SK-N-SH treated with all-trans-retinoic acid at 6 μM for 48 hours (cell line): ENCODE measurements around the gene A1BG.

Source experiments
- ATAC-seq: fragments of 200-7000 bp; cut with Tn5 transposase; 3 replicates; pipeline ENCODE4 v1.9.1; 2020; ENCODE audit warnings: mild to moderate bottlenecking, moderate library complexity
- ARNTL ChIP-seq: fragments of 450-650 bp; formaldehyde crosslinking; IDR thresholded peaks from 2 replicates; pipeline ENCODE4 v1.5.0; 2020; ENCODE audit warnings: low read depth, mild to moderate bottlenecking, moderate library complexity, borderline replicate concordance
- BACH2 ChIP-seq: fragments of 250-450 bp; sonication (Bioruptor Pico); IDR thresholded peaks from 2 replicates; pipeline ENCODE4 v1.9.0; 2021; ENCODE audit warnings: mild to moderate bottlenecking, borderline replicate concordance
- CSDC2 ChIP-seq: fragments of 250-450 bp; sonication (Bioruptor Pico); IDR thresholded peaks from 2 replicates; pipeline ENCODE4 v1.5.0; 2020; ENCODE audit warnings: mild to moderate bottlenecking, moderate library complexity
- ESRRG ChIP-seq: fragments of 250-450 bp; sonication (Bioruptor Pico); IDR thresholded peaks from 2 replicates; pipeline ENCODE4 v1.6.1; 2021; ENCODE audit warnings: mild to moderate bottlenecking
- GLIS3 ChIP-seq: fragments of 250-450 bp; sonication (Bioruptor Pico); IDR thresholded peaks from 2 replicates; pipeline ENCODE4 v1.5.0; 2020; ENCODE audit warnings: mild to moderate bottlenecking, moderate library complexity
- ISL1 ChIP-seq: fragments of 250-450 bp; sonication (Bioruptor Pico); IDR thresholded peaks from 2 replicates; pipeline ENCODE4 v2.1.2; 2022; ENCODE audit warnings: mild to moderate bottlenecking, moderate library complexity
- PPARA ChIP-seq: fragments of 250-450 bp; sonication (Bioruptor Pico); IDR thresholded peaks from 2 replicates; pipeline ENCODE4 v1.5.0; 2020; ENCODE audit warnings: mild to moderate bottlenecking, borderline replicate concordance
- SNAI2 ChIP-seq: fragments of 250-450 bp; sonication (Bioruptor Pico); IDR thresholded peaks from 2 replicates; pipeline ENCODE4 v1.5.0; 2020; ENCODE audit warnings: mild to moderate bottlenecking, moderate library complexity
- TCF4 ChIP-seq: fragments of 250-450 bp; sonication (Bioruptor Pico); IDR thresholded peaks from 2 replicates; pipeline ENCODE4 v1.8.0; 2021; ENCODE audit warnings: mild to moderate bottlenecking, moderate library complexity, borderline replicate concordance
- TOX ChIP-seq: fragments of 250-450 bp; sonication (Bioruptor Pico); IDR thresholded peaks from 2 replicates; pipeline ENCODE4 v1.8.0; 2021; ENCODE audit warnings: mild to moderate bottlenecking, moderate library complexity, borderline replicate concordance
- ZC3H10 ChIP-seq: fragments of 250-450 bp; sonication (Bioruptor Pico); IDR thresholded peaks from 2 replicates; pipeline ENCODE4 v1.5.1; 2021; ENCODE audit warnings: mild to moderate bottlenecking, moderate library complexity
- ZFP3 ChIP-seq: fragments of 250-450 bp; sonication (Bioruptor Pico); IDR thresholded peaks from 2 replicates; pipeline ENCODE4 v1.5.0; 2020; ENCODE audit warnings: mild to moderate bottlenecking, moderate library complexity
- ZFP30 ChIP-seq: fragments of 450-650 bp; formaldehyde crosslinking; IDR thresholded peaks from 2 replicates; pipeline ENCODE4 v1.5.0; 2022; ENCODE audit warnings: mild to moderate bottlenecking, moderate library complexity
- ZNF565 ChIP-seq: fragments of 450-650 bp; formaldehyde crosslinking; conservative IDR thresholded peaks from 2 replicates; pipeline ENCODE4 v1.5.0; 2020; ENCODE audit warnings: low read depth, mild to moderate bottlenecking, moderate library complexity
- ZNF70 ChIP-seq: fragments of 450-650 bp; formaldehyde crosslinking; IDR thresholded peaks from 2 replicates; pipeline ENCODE4 v1.5.0; 2020; ENCODE audit warnings: mild to moderate bottlenecking, moderate library complexity
- ZNF8 ChIP-seq: fragments of 450-650 bp; formaldehyde crosslinking; IDR thresholded peaks from 2 replicates; pipeline ENCODE4 v1.5.0; 2020; ENCODE audit warnings: mild to moderate bottlenecking, moderate library complexity
- TF ChIP-seq, protein P1 (sequence below): fragments of 250-450 bp; sonication (Bioruptor Pico); IDR thresholded peaks from 2 replicates; pipeline ENCODE4 v1.5.1; 2021; ENCODE audit warnings: mild to moderate bottlenecking, moderate library complexity
- TF ChIP-seq, protein P2 (sequence below): fragments of 250-450 bp; sonication (Bioruptor Pico); IDR thresholded peaks from 2 replicates; pipeline ENCODE4 v1.8.0; 2021; ENCODE audit warnings: low read depth, mild to moderate bottlenecking, moderate library complexity, borderline replicate concordance
- TF ChIP-seq, protein P3 (sequence below): fragments of 250-450 bp; sonication (Bioruptor Pico); IDR thresholded peaks from 2 replicates; pipeline ENCODE4 v1.5.1; 2020; ENCODE audit warnings: low read depth, mild to moderate bottlenecking, moderate library complexity
- TF ChIP-seq, protein P4 (sequence below): fragments of 250-450 bp; sonication (Bioruptor Pico); IDR thresholded peaks from 2 replicates; pipeline ENCODE4 v1.5.0; 2020; ENCODE audit warnings: mild to moderate bottlenecking, moderate library complexity
- TF ChIP-seq, protein P5 (sequence below): fragments of 250-450 bp; sonication (Bioruptor Pico); IDR thresholded peaks from 2 replicates; pipeline ENCODE4 v1.8.0; 2020; ENCODE audit warnings: mild to moderate bottlenecking, moderate library complexity, borderline replicate concordance

Gene A1BG

DNA sequence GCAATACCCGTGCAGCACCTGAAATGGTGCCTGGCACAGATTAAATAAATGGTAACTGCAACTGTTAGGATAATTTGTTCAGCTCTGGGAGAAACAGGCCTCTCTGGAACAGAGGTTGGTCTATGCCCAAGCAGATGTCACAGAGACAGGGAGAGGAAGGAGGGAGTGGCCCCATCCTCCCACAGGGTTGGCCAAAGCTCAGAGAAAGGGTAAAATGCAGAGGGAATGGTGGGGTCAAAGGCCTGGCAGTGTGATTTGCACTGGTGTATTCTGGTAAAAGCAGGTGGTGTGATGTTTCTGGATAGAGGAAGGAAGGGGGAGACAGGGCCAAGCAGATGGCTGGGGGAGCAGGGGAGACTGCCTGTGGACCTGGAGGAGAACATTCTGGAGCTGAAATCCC lies 17.1 kb downstream of the A1BG start:
- TF ChIP-seq, protein P1, sequence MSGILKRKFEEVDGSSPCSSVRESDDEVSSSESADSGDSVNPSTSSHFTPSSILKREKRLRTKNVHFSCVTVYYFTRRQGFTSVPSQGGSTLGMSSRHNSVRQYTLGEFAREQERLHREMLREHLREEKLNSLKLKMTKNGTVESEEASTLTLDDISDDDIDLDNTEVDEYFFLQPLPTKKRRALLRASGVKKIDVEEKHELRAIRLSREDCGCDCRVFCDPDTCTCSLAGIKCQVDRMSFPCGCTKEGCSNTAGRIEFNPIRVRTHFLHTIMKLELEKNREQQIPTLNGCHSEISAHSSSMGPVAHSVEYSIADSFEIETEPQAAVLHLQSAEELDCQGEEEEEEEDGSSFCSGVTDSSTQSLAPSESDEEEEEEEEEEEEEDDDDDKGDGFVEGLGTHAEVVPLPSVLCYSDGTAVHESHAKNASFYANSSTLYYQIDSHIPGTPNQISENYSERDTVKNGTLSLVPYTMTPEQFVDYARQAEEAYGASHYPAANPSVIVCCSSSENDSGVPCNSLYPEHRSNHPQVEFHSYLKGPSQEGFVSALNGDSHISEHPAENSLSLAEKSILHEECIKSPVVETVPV (CRISPR knock-in tag): no peak
- TF ChIP-seq TCF4 (CRISPR knock-in tag) (no peak), ZNF8 (CRISPR knock-in tag) (no peak), ARNTL (CRISPR knock-in tag) (no peak), ISL1 (CRISPR knock-in tag) (no peak), SNAI2 (CRISPR knock-in tag) (no peak), ZFP3 (CRISPR knock-in tag) (no peak), BACH2 (CRISPR knock-in tag) (no peak), ZNF565 (CRISPR knock-in tag) (no peak), ZFP30 (CRISPR knock-in tag) (no peak), ZC3H10 (CRISPR knock-in tag) (no peak), ESRRG (CRISPR knock-in tag) (no peak), TOX (CRISPR knock-in tag) (no peak)
- TF ChIP-seq, protein P2, sequence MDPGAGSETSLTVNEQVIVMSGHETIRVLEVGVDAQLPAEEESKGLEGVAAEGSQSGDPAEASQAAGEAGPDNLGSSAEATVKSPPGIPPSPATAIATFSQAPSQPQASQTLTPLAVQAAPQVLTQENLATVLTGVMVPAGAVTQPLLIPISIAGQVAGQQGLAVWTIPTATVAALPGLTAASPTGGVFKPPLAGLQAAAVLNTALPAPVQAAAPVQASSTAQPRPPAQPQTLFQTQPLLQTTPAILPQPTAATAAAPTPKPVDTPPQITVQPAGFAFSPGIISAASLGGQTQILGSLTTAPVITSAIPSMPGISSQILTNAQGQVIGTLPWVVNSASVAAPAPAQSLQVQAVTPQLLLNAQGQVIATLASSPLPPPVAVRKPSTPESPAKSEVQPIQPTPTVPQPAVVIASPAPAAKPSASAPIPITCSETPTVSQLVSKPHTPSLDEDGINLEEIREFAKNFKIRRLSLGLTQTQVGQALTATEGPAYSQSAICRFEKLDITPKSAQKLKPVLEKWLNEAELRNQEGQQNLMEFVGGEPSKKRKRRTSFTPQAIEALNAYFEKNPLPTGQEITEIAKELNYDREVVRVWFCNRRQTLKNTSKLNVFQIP (CRISPR knock-in tag): no peak
- TF ChIP-seq, protein P3, sequence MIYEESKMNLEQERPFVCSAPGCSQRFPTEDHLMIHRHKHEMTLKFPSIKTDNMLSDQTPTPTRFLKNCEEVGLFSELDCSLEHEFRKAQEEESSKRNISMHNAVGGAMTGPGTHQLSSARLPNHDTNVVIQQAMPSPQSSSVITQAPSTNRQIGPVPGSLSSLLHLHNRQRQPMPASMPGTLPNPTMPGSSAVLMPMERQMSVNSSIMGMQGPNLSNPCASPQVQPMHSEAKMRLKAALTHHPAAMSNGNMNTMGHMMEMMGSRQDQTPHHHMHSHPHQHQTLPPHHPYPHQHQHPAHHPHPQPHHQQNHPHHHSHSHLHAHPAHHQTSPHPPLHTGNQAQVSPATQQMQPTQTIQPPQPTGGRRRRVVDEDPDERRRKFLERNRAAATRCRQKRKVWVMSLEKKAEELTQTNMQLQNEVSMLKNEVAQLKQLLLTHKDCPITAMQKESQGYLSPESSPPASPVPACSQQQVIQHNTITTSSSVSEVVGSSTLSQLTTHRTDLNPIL (CRISPR knock-in tag): no peak
- no peak for ATAC-seq

DNA sequence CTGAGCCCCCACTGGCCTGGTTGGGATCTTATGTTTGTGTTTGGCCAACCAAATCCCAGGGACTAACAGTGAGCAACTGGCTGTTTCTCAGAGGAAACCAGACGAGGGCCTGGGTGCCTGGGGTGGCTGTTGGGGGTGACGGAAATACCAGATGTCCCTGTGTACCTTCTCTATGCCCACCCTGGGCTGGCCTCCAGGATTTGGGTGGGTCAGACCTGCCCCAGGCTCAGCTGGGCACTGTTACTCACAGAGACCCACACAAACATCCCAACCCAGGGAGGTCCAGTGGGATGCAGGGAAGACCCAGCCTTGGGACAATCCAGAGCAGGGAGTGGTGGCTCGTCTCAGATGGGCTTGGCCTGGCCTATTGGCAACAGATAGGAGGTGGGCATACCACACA lies 17.7 kb downstream of the A1BG start:
- TF ChIP-seq ZC3H10 (CRISPR knock-in tag) (no peak), ISL1 (CRISPR knock-in tag) (no peak), ZFP30 (CRISPR knock-in tag) (no peak), ZNF70 (CRISPR knock-in tag) (no peak), TCF4 (CRISPR knock-in tag) (no peak), ARNTL (CRISPR knock-in tag) (no peak), ZFP3 (CRISPR knock-in tag) (no peak), GLIS3 (CRISPR knock-in tag) (no peak), PPARA (CRISPR knock-in tag) (no peak), ESRRG (CRISPR knock-in tag) (no peak), SNAI2 (CRISPR knock-in tag) (no peak), ZNF8 (CRISPR knock-in tag) (no peak), TOX (CRISPR knock-in tag) (no peak), CSDC2 (no peak)
- TF ChIP-seq, protein P4, sequence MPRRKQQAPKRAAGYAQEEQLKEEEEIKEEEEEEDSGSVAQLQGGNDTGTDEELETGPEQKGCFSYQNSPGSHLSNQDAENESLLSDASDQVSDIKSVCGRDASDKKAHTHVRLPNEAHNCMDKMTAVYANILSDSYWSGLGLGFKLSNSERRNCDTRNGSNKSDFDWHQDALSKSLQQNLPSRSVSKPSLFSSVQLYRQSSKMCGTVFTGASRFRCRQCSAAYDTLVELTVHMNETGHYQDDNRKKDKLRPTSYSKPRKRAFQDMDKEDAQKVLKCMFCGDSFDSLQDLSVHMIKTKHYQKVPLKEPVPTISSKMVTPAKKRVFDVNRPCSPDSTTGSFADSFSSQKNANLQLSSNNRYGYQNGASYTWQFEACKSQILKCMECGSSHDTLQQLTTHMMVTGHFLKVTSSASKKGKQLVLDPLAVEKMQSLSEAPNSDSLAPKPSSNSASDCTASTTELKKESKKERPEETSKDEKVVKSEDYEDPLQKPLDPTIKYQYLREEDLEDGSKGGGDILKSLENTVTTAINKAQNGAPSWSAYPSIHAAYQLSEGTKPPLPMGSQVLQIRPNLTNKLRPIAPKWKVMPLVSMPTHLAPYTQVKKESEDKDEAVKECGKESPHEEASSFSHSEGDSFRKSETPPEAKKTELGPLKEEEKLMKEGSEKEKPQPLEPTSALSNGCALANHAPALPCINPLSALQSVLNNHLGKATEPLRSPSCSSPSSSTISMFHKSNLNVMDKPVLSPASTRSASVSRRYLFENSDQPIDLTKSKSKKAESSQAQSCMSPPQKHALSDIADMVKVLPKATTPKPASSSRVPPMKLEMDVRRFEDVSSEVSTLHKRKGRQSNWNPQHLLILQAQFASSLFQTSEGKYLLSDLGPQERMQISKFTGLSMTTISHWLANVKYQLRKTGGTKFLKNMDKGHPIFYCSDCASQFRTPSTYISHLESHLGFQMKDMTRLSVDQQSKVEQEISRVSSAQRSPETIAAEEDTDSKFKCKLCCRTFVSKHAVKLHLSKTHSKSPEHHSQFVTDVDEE (CRISPR knock-in tag): no peak
- TF ChIP-seq, protein P5, sequence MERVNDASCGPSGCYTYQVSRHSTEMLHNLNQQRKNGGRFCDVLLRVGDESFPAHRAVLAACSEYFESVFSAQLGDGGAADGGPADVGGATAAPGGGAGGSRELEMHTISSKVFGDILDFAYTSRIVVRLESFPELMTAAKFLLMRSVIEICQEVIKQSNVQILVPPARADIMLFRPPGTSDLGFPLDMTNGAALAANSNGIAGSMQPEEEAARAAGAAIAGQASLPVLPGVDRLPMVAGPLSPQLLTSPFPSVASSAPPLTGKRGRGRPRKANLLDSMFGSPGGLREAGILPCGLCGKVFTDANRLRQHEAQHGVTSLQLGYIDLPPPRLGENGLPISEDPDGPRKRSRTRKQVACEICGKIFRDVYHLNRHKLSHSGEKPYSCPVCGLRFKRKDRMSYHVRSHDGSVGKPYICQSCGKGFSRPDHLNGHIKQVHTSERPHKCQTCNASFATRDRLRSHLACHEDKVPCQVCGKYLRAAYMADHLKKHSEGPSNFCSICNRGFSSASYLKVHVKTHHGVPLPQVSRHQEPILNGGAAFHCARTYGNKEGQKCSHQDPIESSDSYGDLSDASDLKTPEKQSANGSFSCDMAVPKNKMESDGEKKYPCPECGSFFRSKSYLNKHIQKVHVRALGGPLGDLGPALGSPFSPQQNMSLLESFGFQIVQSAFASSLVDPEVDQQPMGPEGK (CRISPR knock-in tag): no peak
- TF ChIP-seq, protein P2 (CRISPR knock-in tag): no peak
- TF ChIP-seq, protein P1 (CRISPR knock-in tag): no peak
- ATAC-seq: no peak
